OCI-LY7 (cell line): ENCODE measurements around the gene PWWP2B.

Experiments used
- EZH2phosphoT487 ChIP-seq: fragments of 200-600 bp; sonication (generic); IDR thresholded peaks from 2 replicates; pipeline ENCODE4 v1.6.1; 2018; ENCODE audit warnings: low read depth, borderline replicate concordance, mild to moderate bottlenecking, mixed run types, antibody characterized with exemption, low read length, moderate library complexity, mixed read lengths
- TF ChIP-seq, protein P1 (sequence below): fragments of 200-600 bp; sonication (generic); conservative IDR thresholded peaks from 2 replicates; pipeline ENCODE4 v1.5.1; 2014; ENCODE audit warnings: mild to moderate bottlenecking, antibody characterized with exemption, low read length, moderate library complexity, mixed read lengths

DNA sequence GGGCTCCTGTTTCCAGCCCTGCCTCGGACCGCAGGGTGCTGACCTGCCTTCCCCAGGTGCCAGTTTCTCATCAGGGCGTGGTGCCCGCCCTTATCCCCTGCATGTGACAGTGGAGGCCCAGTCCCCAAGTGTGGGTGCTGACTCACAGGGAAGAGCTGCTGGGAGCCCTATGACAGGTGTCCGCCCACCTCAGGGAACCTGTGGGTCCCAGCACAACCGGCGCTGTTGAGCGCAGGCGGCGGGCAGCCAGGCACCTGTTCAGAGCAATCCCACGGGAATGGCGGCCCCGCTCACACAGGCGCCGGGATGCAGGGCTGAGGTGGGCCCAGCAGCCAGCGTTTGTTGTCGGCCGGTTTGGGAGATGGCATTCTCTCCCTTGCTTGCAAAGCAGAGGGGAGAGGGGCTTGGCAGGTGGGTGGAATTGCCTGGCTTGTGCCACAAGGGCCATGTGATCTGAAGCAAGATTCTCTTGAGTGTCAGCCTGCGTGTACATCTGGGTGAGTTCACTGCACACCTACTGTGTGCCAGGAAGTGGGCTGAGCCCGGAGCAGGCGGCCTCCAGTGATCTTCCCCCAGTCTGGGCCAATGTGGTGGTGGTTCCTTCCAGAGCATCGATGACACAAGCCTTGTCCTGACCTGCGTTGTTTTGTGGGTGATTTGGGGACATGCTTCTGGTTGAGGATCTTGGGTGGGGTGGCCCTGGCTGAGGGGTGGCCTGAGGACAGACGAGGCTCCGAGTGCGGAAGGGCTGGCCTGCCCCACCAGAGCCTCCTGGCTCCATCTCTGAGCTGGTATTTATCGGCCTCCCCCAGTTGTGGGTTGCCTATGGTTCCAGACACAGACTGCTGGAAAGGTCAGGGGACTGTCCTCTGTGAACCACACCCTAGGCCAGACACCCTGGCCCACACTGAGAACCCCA lies 2.4 kb downstream of the PWWP2B start:
- TF ChIP-seq, protein P1, sequence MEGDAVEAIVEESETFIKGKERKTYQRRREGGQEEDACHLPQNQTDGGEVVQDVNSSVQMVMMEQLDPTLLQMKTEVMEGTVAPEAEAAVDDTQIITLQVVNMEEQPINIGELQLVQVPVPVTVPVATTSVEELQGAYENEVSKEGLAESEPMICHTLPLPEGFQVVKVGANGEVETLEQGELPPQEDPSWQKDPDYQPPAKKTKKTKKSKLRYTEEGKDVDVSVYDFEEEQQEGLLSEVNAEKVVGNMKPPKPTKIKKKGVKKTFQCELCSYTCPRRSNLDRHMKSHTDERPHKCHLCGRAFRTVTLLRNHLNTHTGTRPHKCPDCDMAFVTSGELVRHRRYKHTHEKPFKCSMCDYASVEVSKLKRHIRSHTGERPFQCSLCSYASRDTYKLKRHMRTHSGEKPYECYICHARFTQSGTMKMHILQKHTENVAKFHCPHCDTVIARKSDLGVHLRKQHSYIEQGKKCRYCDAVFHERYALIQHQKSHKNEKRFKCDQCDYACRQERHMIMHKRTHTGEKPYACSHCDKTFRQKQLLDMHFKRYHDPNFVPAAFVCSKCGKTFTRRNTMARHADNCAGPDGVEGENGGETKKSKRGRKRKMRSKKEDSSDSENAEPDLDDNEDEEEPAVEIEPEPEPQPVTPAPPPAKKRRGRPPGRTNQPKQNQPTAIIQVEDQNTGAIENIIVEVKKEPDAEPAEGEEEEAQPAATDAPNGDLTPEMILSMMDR = no peak
- TF ChIP-seq EZH2phosphoT487 = no peak
